ENCODE measurements around the gene TRERF1.

Gene TRERF1

GRCh38 chr6:42177514-42178364 is 274.0 kb downstream of the TRERF1 start:
- no peak overlapping the region for H2AFZ ChIP-seq (ENCODE audit: low read length)
- no peaks in the 10 kb centered on the region for H3K9me3 ChIP-seq (replicated peaks; ENCODE audit: insufficient read depth, low read length)
- TF ChIP-seq EZH2phosphoT487 (IDR thresholded peaks at IDR 0.05; ENCODE audit: low read length) (no peak), CTCF (IDR thresholded peaks at IDR 0.05; ENCODE audit: low read length) (no peak), EZH2 (optimal IDR thresholded peaks at IDR 0.05; ENCODE audit: low read depth, low read length) (no peak)

DNA sequence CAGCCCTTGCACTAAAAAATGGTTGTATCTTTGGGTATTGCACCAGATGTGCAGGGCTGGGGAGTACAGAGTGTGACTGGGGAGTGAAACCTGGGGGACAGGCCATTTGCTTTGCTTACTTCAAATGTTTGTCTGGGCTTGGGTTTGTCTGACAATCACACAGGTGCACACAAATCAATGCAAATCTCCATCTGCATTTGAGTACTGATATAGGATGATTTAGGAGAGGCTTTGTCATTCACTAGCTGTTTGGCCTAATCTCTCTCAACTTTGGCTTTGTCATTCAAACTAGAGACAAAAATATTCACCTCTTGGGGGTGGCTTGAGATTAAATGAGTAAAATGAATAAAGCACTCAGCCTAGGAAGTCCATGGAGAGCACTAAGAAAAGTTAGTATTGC is 274.7 kb downstream of the TRERF1 start:
- TF ChIP-seq EZH2phosphoT487 (IDR thresholded peaks at IDR 0.05; ENCODE audit: low read length) (no peak), EZH2 (optimal IDR thresholded peaks at IDR 0.05; ENCODE audit: low read depth, low read length) (no peak)
- no peaks in the 10 kb centered on the region for H3K9me2 ChIP-seq (replicated peaks; ENCODE audit: insufficient read depth, low read length)
- no peak for DNase-seq
- no peak overlapping the region for H3K4me3 ChIP-seq (ENCODE audit: low read length)
- no peaks in the 10 kb centered on the region for H3K79me2 ChIP-seq (ENCODE audit: low read length)
- no peaks in the 10 kb centered on the region for H3K9me3 ChIP-seq (replicated peaks; ENCODE audit: insufficient read depth, low read length)
- H3K9ac ChIP-seq (ENCODE audit: low read length): no peak overlapping the region
- 0 out of 2 replicates have a peak, but pooled peaks cover 7% of the 10 kb centered on the region for H3K27me3 ChIP-seq (replicated peaks; ENCODE audit: insufficient read depth, low read length)
- no peaks in the 10 kb centered on the region for H3K36me3 ChIP-seq (replicated peaks; ENCODE audit: insufficient read depth, low read length)
- no peak overlapping the region for H2AFZ ChIP-seq (ENCODE audit: low read length)
- no peaks in the 10 kb centered on the region for H3F3A ChIP-seq (ENCODE audit: insufficient read depth, low read length)
- H4K20me1 ChIP-seq (ENCODE audit: insufficient read depth, low read length): no peaks in the 10 kb centered on the region
- H3K4me1 ChIP-seq (ENCODE audit: low read length): no peaks in the 10 kb centered on the region
- no peak overlapping the region for H3K4me2 ChIP-seq (ENCODE audit: low read depth, low read length)
- no peak overlapping the region for H3K27ac ChIP-seq (ENCODE audit: low read length)

More at GRCh38 chr6:42177514-42178364, 274.0 kb downstream of the TRERF1 start:
- H3K79me2 ChIP-seq (ENCODE audit: low read length): no peaks in the 10 kb centered on the region
- DNase-seq: no peak
- H3K36me3 ChIP-seq (replicated peaks; ENCODE audit: insufficient read depth, low read length): no peaks in the 10 kb centered on the region
- H3K4me1 ChIP-seq (ENCODE audit: low read length): no peaks in the 10 kb centered on the region
- H3K9me2 ChIP-seq (replicated peaks; ENCODE audit: insufficient read depth, low read length): no peaks in the 10 kb centered on the region
- H3K27me3 ChIP-seq (replicated peaks; ENCODE audit: insufficient read depth, low read length): 0 out of 2 replicates have a peak, but pooled peaks cover 7% of the 10 kb centered on the region
- H3K27ac ChIP-seq (ENCODE audit: low read length): no peak overlapping the region
- no peaks in the 10 kb centered on the region for H4K20me1 ChIP-seq (ENCODE audit: insufficient read depth, low read length)
- no peaks in the 10 kb centered on the region for H3F3A ChIP-seq (ENCODE audit: insufficient read depth, low read length)
- H3K4me2 ChIP-seq (ENCODE audit: low read depth, low read length): no peak overlapping the region
- no peak overlapping the region for H3K9ac ChIP-seq (ENCODE audit: low read length)
- H3K4me3 ChIP-seq (ENCODE audit: low read length): no peak overlapping the region

- no peak overlapping the region for H2AFZ ChIP-seq (ENCODE audit: low read length)
- no peak for DNase-seq
- no peaks in the 10 kb centered on the region for H3K4me1 ChIP-seq (ENCODE audit: low read length)
- H3K9me2 ChIP-seq (replicated peaks; ENCODE audit: insufficient read depth, low read length): no peaks in the 10 kb centered on the region
- no peaks in the 10 kb centered on the region for H3F3A ChIP-seq (ENCODE audit: insufficient read depth, low read length)
- no peak overlapping the region for H3K4me3 ChIP-seq (ENCODE audit: low read length)
- H3K4me2 ChIP-seq (ENCODE audit: low read depth, low read length): no peak overlapping the region
- H3K9me3 ChIP-seq (replicated peaks; ENCODE audit: insufficient read depth, low read length): no peaks in the 10 kb centered on the region
- TF ChIP-seq EZH2 (optimal IDR thresholded peaks at IDR 0.05; ENCODE audit: low read depth, low read length): no peak
- TF ChIP-seq CTCF (IDR thresholded peaks at IDR 0.05; ENCODE audit: low read length): no peak
- TF ChIP-seq EZH2phosphoT487 (IDR thresholded peaks at IDR 0.05; ENCODE audit: low read length): no peak
- no peak overlapping the region for H3K9ac ChIP-seq (ENCODE audit: low read length)
- H3K27ac ChIP-seq (ENCODE audit: low read length): no peak overlapping the region
- H3K27me3 ChIP-seq (replicated peaks; ENCODE audit: insufficient read depth, low read length): 0 out of 2 replicates have a peak, but pooled peaks cover 7% of the 10 kb centered on the region
- no peaks in the 10 kb centered on the region for H3K79me2 ChIP-seq (ENCODE audit: low read length)
- H3K36me3 ChIP-seq (replicated peaks; ENCODE audit: insufficient read depth, low read length): no peaks in the 10 kb centered on the region
- H4K20me1 ChIP-seq (ENCODE audit: insufficient read depth, low read length): no peaks in the 10 kb centered on the region
Measured at GRCh38 chr6:42175860-42176259, 275.9 kb downstream of the TRERF1 start.

All from MM.1S (cell line).